ENCODE results near the gene LMX1A.

Gene LMX1A

DNA sequence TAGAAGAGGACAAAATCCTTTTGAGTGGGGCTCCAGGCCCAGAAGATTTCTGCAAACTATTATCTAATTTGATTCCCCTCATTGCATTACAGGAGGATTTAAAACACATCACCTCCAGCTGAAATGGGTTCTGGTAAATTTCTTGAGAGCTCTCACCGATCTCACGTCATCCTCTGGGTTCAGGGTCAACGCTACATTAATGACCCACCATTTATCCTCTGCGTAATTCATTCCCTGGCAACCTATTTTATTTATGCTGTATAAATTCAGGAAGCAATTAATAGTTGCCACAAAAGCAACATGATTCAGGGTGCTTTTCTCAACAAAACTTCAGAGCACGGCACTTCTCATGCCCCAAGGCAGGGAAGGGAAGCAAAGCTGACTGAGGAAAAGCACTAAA is 38.9 kb downstream of the LMX1A start:
- no peak for DNase-seq

DNA sequence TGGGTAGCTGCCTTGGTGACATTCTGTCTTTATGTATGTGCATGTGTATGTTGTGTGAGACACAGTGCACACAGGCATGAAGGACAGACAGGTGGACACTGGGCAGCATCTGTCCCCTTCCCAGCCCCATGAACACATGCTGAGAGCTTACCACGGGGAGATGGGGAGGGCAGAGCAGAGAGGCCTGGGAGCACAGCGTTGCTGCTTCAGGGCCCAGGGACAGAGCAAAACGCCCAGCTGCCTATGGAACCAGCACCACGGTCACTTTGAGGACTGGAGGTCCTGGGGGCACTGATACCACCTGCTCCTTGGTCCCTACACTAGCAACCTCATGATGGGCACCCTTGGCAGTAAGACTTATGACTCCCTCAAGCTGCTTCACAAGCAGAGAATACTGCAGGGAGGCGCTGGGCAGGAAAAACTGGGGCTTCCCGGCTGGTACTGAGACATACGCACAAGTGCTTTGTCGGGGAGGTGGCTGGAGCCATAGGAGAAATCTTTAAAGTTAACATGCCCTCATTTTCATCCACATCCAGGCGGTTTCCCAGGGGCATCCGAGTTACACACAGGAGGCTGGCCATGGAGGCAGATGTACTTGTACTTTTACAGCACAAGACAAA is 40.3 kb downstream of the LMX1A start:
- DNase-seq, result no peak

DNA sequence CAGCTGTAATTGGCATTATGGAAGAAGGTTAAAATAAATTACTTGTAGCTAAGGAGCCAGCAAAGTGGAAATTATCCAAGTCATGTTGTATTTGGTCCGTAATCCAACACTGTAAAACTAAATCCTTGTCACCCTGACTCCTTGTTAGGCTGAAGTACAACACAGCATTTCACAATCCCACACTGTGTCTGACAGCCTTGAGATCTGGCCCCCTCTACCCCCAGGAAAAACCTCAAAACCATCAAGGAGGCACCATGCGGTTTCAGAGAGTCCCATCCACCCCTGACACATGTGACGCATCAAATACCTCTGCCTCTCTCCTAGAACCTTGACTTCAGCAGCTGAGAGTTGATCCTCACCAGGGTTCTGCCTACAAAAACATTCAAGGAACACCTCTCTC is 41.0 kb downstream of the LMX1A start:
- DNase-seq, result no peak

DNA sequence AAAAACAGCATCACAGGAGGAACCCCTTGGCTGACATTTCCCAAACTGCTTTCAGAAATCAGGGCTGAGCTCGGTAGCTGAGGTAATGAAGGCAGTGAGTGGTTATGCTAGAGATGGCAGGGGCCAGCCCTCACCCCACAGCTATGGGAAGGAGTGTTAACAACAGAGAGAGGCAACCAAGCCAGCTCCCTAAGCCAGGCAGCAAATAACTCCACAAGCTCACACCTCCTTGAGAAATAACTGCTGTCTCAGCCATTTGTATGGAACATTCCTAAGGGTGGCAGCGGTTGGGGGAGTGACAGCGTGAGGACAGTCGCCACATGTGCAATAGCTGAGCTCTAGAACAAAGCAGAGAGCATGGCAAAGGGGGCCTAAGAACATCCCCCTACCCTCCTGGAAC is 42.6 kb downstream of the LMX1A start:
- no peak for DNase-seq

DNA sequence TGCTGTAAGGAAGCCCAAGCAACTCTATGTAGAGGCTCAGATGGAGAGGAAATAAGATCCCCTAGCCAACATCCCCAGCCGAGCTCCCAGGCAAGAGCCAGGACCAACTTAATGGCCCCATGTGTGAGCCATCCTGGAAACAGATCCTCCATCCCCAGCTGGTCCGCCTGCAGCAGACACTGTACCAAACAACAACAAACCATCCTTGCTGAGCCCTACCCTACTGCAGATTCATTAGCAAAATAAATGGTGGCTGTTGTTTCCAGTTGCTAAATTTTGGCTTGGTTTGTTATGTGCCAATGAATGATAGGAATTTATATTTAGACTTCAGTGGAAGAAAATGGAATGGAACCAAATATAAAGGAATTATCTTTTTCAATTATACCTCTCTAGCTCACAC is 43.9 kb downstream of the LMX1A start:
- no peak for DNase-seq

DNA sequence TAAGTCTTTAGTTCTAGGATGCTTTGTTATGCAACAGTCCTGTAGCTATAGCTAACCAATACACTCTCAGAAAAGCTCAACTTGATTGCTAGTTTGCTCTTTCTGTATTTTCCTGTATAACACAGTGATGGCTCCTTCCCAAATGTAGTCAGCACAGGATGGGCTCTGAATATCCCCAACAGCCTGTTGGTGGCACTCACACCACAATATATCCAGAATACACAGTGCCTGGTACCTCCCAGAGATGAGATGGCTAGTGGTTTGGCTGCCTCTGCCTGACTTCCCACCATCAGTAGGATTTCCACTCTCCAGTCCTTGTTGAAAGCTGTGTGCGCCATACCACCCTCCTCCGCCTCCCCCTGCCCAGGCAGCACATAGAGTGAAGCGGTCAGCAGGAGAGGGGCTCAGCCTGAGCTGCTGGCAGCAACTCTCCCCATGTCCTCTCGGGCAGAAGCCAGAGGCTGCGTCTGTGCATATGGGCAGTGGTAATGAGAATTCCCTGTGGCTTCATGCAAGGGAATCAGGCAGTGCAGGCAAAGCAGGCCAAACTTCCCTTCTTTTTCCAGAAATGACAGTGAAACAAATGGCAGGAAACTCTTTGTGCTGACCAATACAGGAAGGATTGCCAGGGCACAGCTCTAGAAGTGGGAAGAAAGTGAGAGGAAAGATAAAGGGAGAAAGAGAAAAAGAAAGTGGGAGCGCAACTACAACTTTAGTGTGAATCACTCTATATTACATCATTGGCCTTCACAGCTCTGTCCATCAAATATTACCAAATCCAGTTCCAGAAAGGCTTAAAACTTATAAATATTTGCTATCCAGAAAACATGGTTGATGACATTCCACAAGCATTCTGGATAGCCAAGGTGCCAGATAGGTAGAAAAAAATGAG is 49.7 kb downstream of the LMX1A start:
- DNase-seq, result no peak

DNA sequence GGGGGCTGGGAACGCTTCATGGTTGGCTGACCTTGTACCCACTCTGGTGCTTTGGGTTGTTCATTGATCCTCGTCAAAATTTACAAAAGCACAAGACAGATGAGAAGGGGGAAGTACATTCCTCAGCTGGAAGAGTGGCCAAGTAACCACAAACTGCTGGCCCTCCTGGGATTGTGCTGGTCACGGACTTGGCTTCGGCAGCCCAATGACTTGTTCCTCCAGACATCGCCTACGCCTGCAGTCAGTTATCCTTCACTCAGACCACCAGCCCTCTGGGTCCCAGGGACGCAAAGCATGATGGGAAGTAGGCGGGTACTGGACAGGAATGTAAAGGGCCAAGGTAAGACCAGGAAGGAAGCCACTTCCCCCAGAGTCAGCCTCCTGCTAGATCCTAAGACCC is 53.1 kb downstream of the LMX1A start:
- no peak for DNase-seq

DNA sequence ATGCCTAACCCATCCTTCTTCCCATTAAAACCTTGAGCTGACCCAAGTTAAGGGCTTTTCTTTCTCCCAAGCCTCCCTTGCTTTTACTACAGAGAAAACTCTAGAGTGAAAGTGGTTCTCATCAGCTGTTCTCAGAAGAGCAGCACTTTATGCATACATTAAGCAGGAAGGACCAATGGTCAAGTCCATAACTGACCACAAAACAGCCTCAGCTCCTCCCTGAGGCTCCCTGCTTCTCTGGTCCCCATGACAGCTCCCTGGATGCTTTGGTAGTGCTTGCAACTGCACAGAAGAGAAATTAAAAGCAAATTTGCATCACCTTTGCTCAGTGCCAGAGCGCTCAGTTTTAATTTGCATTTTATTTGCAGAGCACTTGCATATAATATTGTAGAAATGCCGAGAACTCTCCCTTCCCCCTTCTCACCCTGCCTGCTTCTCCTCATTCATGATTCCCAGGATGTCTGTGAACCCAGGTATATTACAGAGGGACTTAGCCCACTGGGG is 56.1 kb downstream of the LMX1A start:
- DNase-seq, result no peak

DNA sequence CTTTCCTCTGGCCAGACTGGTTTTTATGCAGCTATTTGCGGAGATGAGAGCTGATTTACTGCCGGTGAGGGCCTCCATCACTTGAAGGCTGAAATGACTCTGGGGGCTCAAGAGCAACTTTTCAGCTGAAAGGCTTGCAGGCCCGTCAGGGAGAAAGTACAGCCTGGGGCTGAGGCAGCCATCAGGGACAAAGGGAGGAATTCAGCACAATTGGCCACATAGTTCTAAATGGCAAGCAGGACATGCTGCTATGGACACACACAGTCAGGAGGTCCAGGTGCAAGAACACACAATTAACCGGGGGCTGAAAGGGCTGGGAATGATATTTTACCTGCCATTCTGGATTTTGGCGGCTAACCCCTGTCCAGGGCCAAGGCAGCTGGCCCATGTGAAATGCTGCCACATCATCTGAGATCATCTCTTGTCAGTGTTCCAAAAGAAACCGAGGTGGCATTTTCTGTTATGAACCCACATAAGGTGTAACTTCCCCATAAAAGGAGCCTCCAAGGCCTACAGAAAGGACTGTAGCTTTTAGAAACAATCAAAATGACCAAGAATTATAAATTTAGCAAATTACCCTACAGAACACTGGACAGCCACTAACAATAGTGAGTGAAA is 58.2 kb downstream of the LMX1A start:
- DNase-seq, result no peak

DNA sequence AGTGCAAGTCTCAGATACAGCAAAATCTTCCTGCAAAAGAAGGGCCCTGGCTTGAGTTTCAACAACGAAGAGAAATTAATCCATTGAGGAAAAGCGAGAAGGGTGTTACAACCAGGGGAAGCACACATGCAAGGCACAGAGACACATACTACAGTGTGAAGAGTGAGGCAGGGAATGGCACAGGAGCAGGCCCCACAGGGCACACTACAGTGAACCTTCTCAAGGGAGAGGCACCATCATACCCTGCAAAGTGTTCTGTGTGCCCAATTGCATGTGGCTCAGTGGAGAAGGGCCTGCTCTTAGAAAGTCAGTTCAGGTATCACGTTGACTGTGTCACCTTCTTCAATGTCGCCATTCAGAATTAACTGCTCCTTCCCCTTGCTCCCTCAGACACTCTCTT is 60.3 kb downstream of the LMX1A start:
- no peak for DNase-seq

DNA sequence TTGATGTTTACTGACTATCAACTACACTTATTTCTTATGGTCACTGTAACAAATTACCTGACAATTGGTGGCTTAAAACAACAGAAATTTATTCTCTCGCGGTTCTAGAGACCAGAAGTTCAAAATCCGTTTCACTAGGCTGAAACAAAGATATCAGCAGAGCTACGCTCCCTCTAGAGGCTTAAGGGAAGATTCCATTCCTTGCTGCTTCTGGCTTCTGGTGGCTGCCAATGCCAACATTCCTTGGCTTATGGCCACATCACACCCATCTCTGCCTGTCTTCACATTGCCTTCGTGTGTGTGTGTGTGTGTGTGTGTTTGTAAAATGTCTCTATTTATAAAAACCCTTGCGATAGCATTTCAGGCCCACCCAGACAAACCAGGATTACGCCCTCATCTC is 66.4 kb downstream of the LMX1A start:
- DNase-seq, result no peak

DNA sequence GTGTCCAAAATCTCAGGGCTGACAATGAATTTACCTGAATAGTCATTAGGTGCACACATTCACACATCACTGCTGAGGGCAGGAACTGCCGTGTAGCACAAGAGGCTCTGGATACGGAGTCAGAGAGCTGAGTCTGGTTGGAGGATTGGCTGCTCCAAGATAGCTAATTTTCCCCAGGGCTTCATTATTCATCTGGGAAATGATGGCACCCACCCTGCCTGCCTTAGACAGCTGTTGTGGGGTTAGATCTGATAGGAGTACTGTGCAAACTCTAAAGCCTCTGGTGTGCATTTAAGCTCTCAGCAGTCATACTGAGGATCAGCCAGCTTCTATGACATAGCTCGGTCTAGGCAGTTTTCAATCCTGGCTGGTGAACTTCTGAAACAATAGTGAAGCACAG is 67.0 kb downstream of the LMX1A start:
- DNase-seq, result no peak

DNA sequence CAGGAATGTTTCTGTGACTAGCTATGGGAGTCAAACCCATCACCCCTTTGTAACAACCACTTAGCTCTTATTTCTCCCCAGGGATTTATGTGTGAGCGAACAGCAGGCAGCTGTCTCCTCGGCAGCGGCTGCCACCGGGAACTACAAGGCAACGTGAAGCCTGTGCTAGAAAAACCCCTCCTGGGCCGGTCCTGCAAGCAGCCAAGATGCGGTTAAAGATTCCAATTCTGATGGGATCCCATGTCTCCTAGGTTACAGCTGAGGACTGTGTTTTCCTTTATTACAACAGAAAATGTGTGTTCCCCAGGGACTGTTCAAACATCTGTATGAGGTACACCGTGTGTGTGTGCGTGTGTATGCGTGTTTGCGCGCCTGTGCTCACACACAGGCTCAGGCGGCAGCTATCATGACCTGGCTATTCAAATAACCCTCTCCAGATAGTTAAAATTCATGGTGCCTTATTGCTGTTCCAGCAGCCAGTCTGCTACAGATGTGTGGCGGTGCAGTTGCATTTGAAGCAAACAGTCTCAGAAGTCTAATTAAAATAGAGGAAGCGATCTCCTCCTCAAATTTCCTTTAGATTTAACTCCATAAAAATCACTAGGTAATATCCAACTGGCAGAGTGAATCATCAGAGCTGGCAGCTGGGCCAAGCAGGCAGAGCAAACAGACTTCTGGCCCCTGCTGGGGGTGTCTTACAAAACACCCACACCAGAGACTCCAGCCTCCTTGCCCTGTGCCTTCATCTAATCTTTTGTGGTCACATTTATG is 68.0 kb downstream of the LMX1A start:
- no peak for DNase-seq

DNA sequence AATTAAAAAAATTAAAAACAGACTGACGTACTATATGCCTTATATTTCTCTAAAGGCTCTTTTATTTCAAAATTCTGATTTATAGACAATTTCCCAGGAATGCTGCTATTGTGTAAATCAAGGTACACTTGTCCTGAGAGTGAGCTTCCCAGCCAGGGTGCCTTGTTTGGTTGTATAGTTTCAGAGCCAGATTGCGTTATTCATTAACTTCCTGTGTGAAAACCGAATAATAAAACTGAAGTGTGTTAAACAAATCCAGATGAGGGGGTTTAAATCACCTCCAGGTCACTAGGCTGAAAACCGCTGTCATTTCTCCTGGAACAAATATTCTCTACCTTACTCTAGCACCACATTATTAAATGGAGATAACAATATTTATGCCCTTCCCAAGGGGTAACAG is 68.7 kb downstream of the LMX1A start:
- no peak for DNase-seq

DNA sequence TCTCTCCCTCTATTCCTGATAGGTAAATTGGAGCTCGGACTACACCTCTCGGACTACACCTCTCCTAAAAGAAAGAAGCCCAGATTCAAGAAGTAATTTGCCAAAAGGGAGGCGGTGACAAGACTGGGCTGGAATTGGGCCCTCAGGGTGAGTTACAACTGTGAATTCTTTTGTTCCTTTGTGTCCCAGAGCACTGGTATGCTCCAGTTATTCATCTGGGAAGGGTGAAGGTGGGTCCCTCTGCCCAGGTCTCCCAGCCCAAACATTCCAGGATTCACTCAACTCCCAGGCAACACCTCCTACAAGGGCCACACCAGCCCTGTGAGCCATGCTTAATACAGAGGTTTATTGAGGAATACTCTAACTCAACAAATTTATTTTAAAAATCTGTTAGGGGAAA is 69.2 kb downstream of the LMX1A start:
- DNase-seq, result no peak

DNA sequence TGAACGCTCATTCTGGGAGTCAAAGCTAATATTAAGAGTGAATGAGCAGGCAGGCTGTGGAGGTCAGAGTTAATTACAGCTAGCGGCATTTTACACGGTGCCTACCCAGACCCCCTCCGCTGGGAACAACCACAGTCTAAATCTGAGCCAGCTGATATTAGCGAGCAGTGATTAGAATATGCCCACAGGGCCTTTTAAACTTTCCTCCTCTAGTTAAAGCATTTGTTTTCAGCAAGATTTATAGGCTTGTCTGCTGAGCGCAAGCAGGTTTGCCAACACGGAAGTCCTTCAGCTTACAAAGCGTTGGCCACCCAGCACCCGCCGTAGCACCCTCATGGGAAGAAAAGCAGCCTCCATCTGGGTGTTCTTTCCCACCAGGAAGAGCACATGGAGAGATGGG is 72.1 kb downstream of the LMX1A start:
- DNase-seq, result no peak

DNA sequence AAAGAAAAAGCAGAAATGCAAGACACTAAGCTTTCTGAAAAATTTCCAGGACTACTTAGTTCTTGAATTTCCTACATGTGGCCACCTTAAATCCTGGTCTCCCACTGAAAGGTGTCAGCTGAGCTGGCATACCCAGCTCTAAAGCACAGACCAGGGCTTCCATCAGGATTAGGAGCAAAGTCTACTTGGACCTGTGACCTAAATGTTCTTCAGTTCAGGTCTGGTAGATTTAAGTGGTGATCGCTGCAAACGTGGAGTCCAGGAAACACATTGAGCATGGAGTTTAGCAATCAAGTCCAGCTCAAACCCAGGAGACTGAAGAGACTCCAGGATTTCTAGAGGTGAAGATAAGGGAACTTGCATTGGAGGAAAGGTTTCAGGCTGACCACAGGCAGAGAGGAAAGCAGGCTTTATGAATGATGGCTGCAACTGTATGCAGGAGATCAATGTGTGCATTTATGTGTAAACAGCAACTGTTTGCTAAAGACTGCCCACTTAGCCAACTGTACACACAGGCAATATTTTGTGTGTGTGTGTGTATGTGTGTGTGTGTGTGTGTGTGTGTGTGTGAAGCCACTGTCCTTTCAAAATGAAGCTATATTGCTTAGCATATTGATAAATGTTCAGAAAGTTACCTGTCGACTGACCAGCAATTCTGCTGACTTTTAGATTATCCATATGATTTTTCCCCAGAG is 75.2 kb downstream of the LMX1A start:
- no peak for DNase-seq

DNA sequence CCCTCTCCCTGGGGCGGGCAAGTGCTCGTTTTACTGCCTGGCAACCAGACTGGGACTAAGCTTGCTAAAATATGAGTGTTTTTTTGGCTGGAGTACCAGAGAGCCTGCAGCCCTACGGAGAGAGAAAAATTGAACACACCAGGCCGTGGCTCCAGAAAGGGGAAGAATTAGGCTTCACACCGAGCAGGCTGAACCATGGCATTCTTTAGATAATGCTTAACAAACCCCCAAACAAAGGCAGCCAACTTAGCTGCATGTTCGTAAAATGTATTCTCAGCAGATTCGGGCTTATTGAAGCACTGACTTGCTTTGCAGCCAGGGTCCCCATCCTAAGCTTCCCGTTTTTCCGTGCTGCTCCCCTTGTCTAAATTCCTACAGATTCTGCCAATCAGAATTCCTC is 76.6 kb downstream of the LMX1A start:
- DNase-seq, result no peak

DNA sequence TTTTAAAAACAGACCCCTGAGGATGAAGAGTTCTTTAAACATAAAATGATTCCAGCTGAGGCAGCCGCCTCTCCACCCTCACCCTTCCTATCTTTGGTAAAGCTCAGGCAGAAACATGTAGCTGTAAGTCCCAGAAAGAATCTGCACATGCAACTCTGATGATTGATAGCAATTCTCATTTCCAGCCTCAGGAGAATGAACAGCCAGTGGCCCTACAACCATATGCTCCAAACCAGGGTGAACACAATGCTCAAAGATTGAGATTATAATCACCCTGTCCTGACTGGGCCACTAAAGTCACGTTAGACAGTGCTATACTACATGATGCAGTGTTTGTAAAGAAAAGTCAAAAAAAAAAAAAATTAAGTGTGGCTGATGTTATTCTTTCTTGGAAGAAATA is 80.2 kb downstream of the LMX1A start:
- DNase-seq, result no peak

DNA sequence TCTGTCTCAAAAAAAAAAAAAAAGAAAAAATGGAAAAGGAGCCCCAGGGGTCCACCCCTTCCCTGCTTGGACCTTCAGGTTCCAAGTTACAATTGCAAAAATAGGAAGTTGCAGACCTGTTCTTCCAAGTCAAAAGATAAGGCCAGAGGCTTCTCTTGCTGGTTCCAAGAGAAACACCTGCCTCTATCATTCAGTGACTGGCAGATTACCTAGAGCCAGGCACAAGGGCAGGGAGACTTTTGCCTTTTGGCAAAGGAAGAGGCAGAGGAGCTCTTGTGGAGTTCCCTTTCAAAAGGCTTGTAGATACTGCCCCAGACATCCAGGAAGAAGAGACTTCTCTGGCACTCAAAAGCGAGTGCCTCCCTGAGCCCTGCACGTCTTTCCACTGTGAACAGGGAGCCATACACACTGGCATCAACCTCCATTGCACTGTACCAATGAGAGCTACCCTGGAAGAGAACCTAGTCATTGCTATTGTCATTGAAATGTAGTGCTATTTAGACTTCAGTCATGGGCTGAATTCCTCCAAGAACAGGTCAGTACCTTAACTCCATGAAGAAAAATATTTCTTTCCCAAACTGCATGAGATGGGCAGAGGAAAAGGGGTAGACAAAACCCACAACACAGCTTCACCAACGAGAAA is 91.2 kb downstream of the LMX1A start:
- no peak for DNase-seq

DNA sequence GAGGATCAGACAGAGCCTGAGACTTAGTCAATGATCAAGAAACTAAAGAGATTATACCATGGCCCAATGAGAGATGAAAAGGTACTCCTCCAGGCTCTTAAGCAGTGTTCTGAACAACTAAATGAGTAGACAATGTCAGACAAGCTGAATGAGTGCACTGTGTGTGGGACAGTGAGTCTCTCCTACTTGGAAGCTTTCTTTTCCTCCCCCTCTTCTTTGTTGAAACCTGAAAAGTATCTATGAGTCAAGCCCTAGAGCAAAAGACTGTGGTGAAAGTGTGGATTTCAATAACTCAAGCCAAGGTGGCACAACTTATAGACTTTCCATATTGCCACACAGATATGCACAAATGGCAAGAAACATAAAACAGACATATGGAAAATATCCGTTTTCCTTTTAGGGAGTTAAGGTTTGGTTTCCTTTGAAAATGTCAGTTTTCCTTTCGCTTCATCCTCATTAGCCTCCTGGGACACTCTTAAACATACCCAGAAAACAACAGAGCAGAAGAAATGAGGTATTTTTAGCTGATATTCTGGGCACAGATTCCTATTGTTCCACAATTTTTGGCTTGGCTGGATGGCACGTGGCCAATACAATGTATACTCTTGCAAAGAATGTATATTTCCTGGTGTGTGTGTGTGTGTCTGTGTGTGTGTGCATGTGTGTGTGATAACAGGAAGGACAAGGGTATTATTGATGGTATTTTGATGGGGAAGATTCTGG is 96.6 kb downstream of the LMX1A start:
- DNase-seq, result no peak

Data from activated CD4-positive, alpha-beta T cell treated with anti-CD3 and anti-CD28 coated beads, Interleukin-2, amount 50 U/mL, for 16 hours (primary cell).